ENCODE measurements around the gene WWOX.

DNA sequence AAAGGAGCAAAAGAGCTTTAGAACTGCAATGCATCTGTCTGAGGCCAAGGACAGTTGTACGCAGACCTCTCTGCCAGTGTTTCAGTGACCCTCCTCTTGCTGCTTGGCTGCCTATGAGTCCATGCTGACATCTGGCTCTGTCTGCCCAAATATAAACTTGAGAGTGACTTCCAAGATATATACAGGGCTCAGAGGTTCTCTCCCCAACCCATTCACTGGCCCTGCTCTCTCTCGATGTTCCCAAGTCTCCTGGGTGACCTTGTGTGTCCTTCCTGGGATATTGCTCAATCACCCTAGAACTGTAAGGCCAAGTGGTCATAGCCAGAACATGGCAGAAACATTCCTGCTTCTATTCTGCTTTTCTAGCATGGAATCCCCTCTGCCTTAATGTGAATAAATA lies 716.3 kb downstream of the WWOX start:
- TF ChIP-seq CTCF (IDR thresholded peaks at IDR 0.05; ENCODE audit: poor library complexity, severe bottlenecking) = no peak
- TF ChIP-seq EZH2 (IDR thresholded peaks at IDR 0.05; ENCODE audit: borderline replicate concordance, insufficient read depth, low read length, poor library complexity, severe bottlenecking) = no peak
- TF ChIP-seq POLR2AphosphoS5 (IDR thresholded peaks at IDR 0.05) = no peak

Measured in neural cell (in vitro differentiated cells).